ENCODE data around the gene FAM9A.

The FAM9A gene

GRCh38 chrX:8841911-8842310 is 40.7 kb upstream of the FAM9A start:
- H3K27me3 ChIP-seq (ENCODE audit: control insufficient read depth in 2 of 2, insufficient read depth in 2 of 2, low read length in 2 of 2), result peaks cover 0 to 3% of the 10 kb centered on the region in 2 donors
- H3K4me3 ChIP-seq (ENCODE audit: low read length in 2 of 2), result no peak overlapping the region
- H3K9ac ChIP-seq (ENCODE audit: low read depth in 1 of 2, low read length in 2 of 2), result no peak overlapping the region
- H3K36me3 ChIP-seq (ENCODE audit: control insufficient read depth in 2 of 2, insufficient read depth in 2 of 2, low read length in 2 of 2), result no peaks in the 10 kb centered on the region
- no peaks in the 10 kb centered on the region for H3K4me1 ChIP-seq (ENCODE audit: control insufficient read depth in 2 of 2, insufficient read depth in 2 of 2, low read length in 2 of 2)
- H3K27ac ChIP-seq (ENCODE audit: low read depth in 2 of 2, low read length in 2 of 2), result no peak overlapping the region
- H3K9me3 ChIP-seq (ENCODE audit: control insufficient read depth in 2 of 2, low read length in 2 of 2), result no peaks in the 10 kb centered on the region

DNA sequence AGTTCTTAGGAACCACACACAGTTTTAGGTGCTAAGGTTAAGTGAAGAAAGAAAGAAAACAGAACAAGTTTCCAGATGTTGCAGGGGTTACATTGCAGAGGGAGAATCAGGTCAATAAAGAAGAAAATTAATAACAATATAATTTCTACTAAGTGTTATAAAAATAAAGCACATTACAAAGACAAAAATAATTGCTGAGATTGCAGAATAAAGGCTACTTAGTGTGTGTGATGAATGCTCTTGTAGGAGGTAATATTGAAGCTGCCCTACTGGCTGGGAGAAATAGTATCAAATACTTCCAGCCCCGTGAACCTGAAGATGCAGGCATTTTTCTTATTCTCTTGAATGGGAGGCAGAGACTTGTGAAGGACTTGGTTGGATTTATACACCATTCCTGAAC is 33.2 kb upstream of the FAM9A start:
- H3K36me3 ChIP-seq (ENCODE audit: control insufficient read depth in 2 of 2, insufficient read depth in 2 of 2, low read length in 2 of 2), result no peaks in the 10 kb centered on the region
- H3K4me1 ChIP-seq (ENCODE audit: control insufficient read depth in 2 of 2, insufficient read depth in 2 of 2, low read length in 2 of 2), result no peaks in the 10 kb centered on the region
- H3K9me3 ChIP-seq (ENCODE audit: control insufficient read depth in 2 of 2, low read length in 2 of 2), result no peaks in the 10 kb centered on the region
- no peak overlapping the region for H3K9ac ChIP-seq (ENCODE audit: low read depth in 1 of 2, low read length in 2 of 2)
- H3K27me3 ChIP-seq (ENCODE audit: control insufficient read depth in 2 of 2, insufficient read depth in 2 of 2, low read length in 2 of 2), result peaks cover 3 to 7% of the 10 kb centered on the region in 2 donors
- H3K27ac ChIP-seq (ENCODE audit: low read depth in 2 of 2, low read length in 2 of 2), result no peak overlapping the region
- no peak overlapping the region for H3K4me3 ChIP-seq (ENCODE audit: low read length in 2 of 2)

DNA sequence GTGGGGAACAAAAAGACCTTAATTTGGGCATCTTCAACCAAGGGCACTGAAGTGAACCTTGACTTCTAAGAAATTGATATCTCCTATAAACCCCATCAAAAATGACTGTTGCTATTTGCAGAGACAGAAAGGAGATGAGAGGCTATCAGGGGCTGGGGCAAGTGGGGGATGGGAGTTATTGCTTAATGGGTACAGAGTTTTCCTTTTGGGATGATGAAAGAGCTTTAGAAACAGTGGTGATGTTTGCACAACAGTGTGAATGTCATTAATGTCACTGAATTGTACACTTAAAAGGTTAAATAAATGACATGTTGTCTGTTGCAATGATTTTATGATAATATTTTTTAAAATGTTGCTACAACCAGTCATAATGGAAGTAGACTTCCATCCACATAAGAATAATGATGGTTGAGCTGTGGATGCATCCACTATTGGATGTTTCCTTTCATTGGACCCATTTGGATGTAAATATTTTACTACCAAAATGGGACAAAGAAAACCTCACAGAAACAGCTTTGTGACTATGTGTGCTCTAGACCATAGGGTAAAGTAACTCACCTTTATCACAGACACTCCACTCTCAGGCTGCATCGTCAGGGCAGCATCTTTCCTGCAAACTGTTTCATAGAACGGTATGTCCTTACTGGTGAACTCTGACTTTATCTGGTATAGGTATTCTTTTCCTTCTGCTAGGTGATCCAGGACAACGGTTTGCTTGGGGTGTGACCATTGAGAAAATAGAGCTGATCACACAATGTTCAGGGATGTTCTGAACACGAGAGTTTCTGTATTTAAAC is 31.6 kb upstream of the FAM9A start:
- Histone ChIP-seq H3K9ac (ENCODE audit: low read depth in 1 of 2, low read length in 2 of 2) (no peak overlapping the region), H3K27me3 (ENCODE audit: control insufficient read depth in 2 of 2, insufficient read depth in 2 of 2, low read length in 2 of 2) (peaks cover 3 to 7% of the 10 kb centered on the region in 2 donors), H3K9me3 (ENCODE audit: control insufficient read depth in 2 of 2, low read length in 2 of 2) (no peaks in the 10 kb centered on the region), H3K27ac (ENCODE audit: low read depth in 2 of 2, low read length in 2 of 2) (no peak overlapping the region), H3K4me1 (ENCODE audit: control insufficient read depth in 2 of 2, insufficient read depth in 2 of 2, low read length in 2 of 2) (no peaks in the 10 kb centered on the region), H3K4me3 (ENCODE audit: low read length in 2 of 2) (no peak overlapping the region), H3K36me3 (ENCODE audit: control insufficient read depth in 2 of 2, insufficient read depth in 2 of 2, low read length in 2 of 2) (no peaks in the 10 kb centered on the region)

GRCh38 chrX:8823698-8824097 is 22.5 kb upstream of the FAM9A start:
- Histone ChIP-seq H3K4me1 (ENCODE audit: control insufficient read depth in 2 of 2, insufficient read depth in 2 of 2, low read length in 2 of 2) (no peaks in the 10 kb centered on the region), H3K9ac (ENCODE audit: low read depth in 1 of 2, low read length in 2 of 2) (no peak overlapping the region), H3K9me3 (ENCODE audit: control insufficient read depth in 2 of 2, low read length in 2 of 2) (no peaks in the 10 kb centered on the region), H3K4me3 (ENCODE audit: low read length in 2 of 2) (no peak overlapping the region), H3K27me3 (ENCODE audit: control insufficient read depth in 2 of 2, insufficient read depth in 2 of 2, low read length in 2 of 2) (peaks cover 3 to 9% of the 10 kb centered on the region in 2 donors), H3K27ac (ENCODE audit: low read depth in 2 of 2, low read length in 2 of 2) (no peak overlapping the region), H3K36me3 (ENCODE audit: control insufficient read depth in 2 of 2, insufficient read depth in 2 of 2, low read length in 2 of 2) (no peaks in the 10 kb centered on the region)

DNA sequence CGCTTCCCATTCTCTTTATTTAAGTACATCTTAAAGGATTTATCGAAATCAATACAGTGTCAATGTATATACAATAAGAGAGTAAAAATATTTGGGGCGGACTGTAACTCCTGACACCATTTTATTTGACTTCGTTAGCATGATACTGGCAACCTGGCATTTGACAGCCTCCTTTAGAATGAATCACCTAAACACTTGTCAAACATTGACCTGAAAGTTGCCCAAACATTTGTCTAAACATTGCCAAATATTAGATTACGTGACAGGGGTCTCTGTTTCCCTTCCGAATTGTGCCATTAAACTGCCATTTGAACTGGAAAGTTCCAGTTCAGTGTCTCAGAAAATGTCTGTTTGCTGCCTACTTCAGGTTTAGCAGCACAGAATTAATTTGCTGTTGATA is 20.8 kb upstream of the FAM9A start:
- Histone ChIP-seq H3K36me3 (ENCODE audit: control insufficient read depth in 2 of 2, insufficient read depth in 2 of 2, low read length in 2 of 2) (no peaks in the 10 kb centered on the region), H3K27ac (ENCODE audit: low read depth in 2 of 2, low read length in 2 of 2) (no peak overlapping the region), H3K27me3 (ENCODE audit: control insufficient read depth in 2 of 2, insufficient read depth in 2 of 2, low read length in 2 of 2) (peaks cover 3 to 9% of the 10 kb centered on the region in 2 donors), H3K9ac (ENCODE audit: low read depth in 1 of 2, low read length in 2 of 2) (no peak overlapping the region), H3K4me3 (ENCODE audit: low read length in 2 of 2) (no peak overlapping the region), H3K9me3 (ENCODE audit: control insufficient read depth in 2 of 2, low read length in 2 of 2) (no peaks in the 10 kb centered on the region), H3K4me1 (ENCODE audit: control insufficient read depth in 2 of 2, insufficient read depth in 2 of 2, low read length in 2 of 2) (no peaks in the 10 kb centered on the region)

DNA sequence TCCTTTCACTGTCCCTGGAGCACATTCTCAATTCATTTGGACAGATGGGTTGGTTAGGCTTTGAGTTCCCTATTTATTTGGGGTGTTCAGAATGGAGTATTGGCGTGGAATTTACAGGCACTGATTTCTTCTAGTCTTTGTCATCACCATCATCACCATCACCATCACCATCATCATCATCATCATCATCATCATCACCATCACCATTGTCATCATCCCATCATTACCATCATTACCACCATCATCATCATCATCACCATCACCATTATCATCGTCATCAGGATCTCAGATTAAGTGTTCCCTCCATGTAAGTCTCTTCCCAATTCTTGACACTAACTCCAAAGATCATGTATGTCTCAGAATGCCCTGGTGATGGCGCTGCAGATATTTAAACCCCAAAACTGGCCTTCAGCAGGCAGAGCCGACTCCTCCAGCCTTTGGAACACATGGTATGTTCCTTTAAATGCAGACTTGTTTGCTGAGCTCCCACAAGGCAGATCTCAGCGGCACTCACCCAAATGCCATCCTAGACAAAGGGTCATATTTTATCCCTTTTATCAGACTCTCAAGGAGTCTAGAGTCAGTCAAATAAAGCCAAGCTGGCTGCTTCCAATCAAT is 19.8 kb upstream of the FAM9A start:
- Histone ChIP-seq H3K9ac (ENCODE audit: low read depth in 1 of 2, low read length in 2 of 2) (no peak overlapping the region), H3K4me3 (ENCODE audit: low read length in 2 of 2) (no peak overlapping the region), H3K27me3 (ENCODE audit: control insufficient read depth in 2 of 2, insufficient read depth in 2 of 2, low read length in 2 of 2) (peaks cover 0 to 9% of the 10 kb centered on the region in 2 donors), H3K27ac (ENCODE audit: low read depth in 2 of 2, low read length in 2 of 2) (no peak overlapping the region), H3K36me3 (ENCODE audit: control insufficient read depth in 2 of 2, insufficient read depth in 2 of 2, low read length in 2 of 2) (no peaks in the 10 kb centered on the region), H3K9me3 (ENCODE audit: control insufficient read depth in 2 of 2, low read length in 2 of 2) (no peaks in the 10 kb centered on the region), H3K4me1 (ENCODE audit: control insufficient read depth in 2 of 2, insufficient read depth in 2 of 2, low read length in 2 of 2) (no peaks in the 10 kb centered on the region)

GRCh38 chrX:8815460-8816065 is 14.4 kb upstream of the FAM9A start:
- no peaks in the 10 kb centered on the region for H3K9me3 ChIP-seq (ENCODE audit: control insufficient read depth in 2 of 2, low read length in 2 of 2)
- no peak overlapping the region for H3K9ac ChIP-seq (ENCODE audit: low read depth in 1 of 2, low read length in 2 of 2)
- H3K36me3 ChIP-seq (ENCODE audit: control insufficient read depth in 2 of 2, insufficient read depth in 2 of 2, low read length in 2 of 2), result no peaks in the 10 kb centered on the region
- no peak overlapping the region for H3K27ac ChIP-seq (ENCODE audit: low read depth in 2 of 2, low read length in 2 of 2)
- no peaks in the 10 kb centered on the region for H3K4me1 ChIP-seq (ENCODE audit: control insufficient read depth in 2 of 2, insufficient read depth in 2 of 2, low read length in 2 of 2)
- peaks cover 0 to 4% of the 10 kb centered on the region in 2 donors for H3K27me3 ChIP-seq (ENCODE audit: control insufficient read depth in 2 of 2, insufficient read depth in 2 of 2, low read length in 2 of 2)
- H3K4me3 ChIP-seq (ENCODE audit: low read length in 2 of 2), result no peak overlapping the region

DNA sequence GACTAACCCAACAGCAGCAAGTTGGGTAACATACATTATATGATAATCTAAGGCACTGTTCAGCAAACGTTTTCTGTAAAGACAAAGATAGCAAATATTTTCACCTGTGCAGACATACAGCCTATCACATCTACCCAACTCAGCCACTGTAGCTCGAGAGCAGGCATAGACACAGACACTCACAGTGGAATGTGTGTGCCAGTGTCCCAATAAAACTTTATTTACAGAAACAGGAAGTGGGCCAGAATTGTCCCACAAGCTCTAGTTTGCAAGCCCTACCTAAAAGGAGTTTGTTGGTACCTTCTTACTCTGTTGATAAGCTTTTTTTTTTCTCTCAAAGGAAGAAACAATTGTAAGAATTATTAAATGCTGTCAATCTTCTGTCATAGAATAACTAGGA is 11.9 kb upstream of the FAM9A start:
- H3K36me3 ChIP-seq (ENCODE audit: control insufficient read depth in 2 of 2, insufficient read depth in 2 of 2, low read length in 2 of 2), result no peaks in the 10 kb centered on the region
- H3K27ac ChIP-seq (ENCODE audit: low read depth in 2 of 2, low read length in 2 of 2), result no peak overlapping the region
- no peaks in the 10 kb centered on the region for H3K27me3 ChIP-seq (ENCODE audit: control insufficient read depth in 2 of 2, insufficient read depth in 2 of 2, low read length in 2 of 2)
- H3K9me3 ChIP-seq (ENCODE audit: control insufficient read depth in 2 of 2, low read length in 2 of 2), result no peaks in the 10 kb centered on the region
- no peak overlapping the region for H3K4me3 ChIP-seq (ENCODE audit: low read length in 2 of 2)
- no peak overlapping the region for H3K9ac ChIP-seq (ENCODE audit: low read depth in 1 of 2, low read length in 2 of 2)
- no peaks in the 10 kb centered on the region for H3K4me1 ChIP-seq (ENCODE audit: control insufficient read depth in 2 of 2, insufficient read depth in 2 of 2, low read length in 2 of 2)

GRCh38 chrX:8811611-8812010 is 10.4 kb upstream of the FAM9A start:
- H3K27me3 ChIP-seq (ENCODE audit: control insufficient read depth in 2 of 2, insufficient read depth in 2 of 2, low read length in 2 of 2), result no peaks in the 10 kb centered on the region
- H3K36me3 ChIP-seq (ENCODE audit: control insufficient read depth in 2 of 2, insufficient read depth in 2 of 2, low read length in 2 of 2), result no peaks in the 10 kb centered on the region
- no peak overlapping the region for H3K4me3 ChIP-seq (ENCODE audit: low read length in 2 of 2)
- no peak overlapping the region for H3K27ac ChIP-seq (ENCODE audit: low read depth in 2 of 2, low read length in 2 of 2)
- no peak overlapping the region for H3K9ac ChIP-seq (ENCODE audit: low read depth in 1 of 2, low read length in 2 of 2)
- no peaks in the 10 kb centered on the region for H3K4me1 ChIP-seq (ENCODE audit: control insufficient read depth in 2 of 2, insufficient read depth in 2 of 2, low read length in 2 of 2)
- no peaks in the 10 kb centered on the region for H3K9me3 ChIP-seq (ENCODE audit: control insufficient read depth in 2 of 2, low read length in 2 of 2)

- H3K36me3 ChIP-seq (ENCODE audit: control insufficient read depth in 2 of 2, insufficient read depth in 2 of 2, low read length in 2 of 2), result no peaks in the 10 kb centered on the region
- no peaks in the 10 kb centered on the region for H3K9me3 ChIP-seq (ENCODE audit: control insufficient read depth in 2 of 2, low read length in 2 of 2)
- H3K4me1 ChIP-seq (ENCODE audit: control insufficient read depth in 2 of 2, insufficient read depth in 2 of 2, low read length in 2 of 2), result no peaks in the 10 kb centered on the region
- no peak overlapping the region for H3K27ac ChIP-seq (ENCODE audit: low read depth in 2 of 2, low read length in 2 of 2)
- no peaks in the 10 kb centered on the region for H3K27me3 ChIP-seq (ENCODE audit: control insufficient read depth in 2 of 2, insufficient read depth in 2 of 2, low read length in 2 of 2)
- H3K9ac ChIP-seq (ENCODE audit: low read depth in 1 of 2, low read length in 2 of 2), result no peak overlapping the region
- H3K4me3 ChIP-seq (ENCODE audit: low read length in 2 of 2), result no peak overlapping the region
These were observed 7.5 kb upstream of the FAM9A start for GRCh38 chrX:8808661-8809060.
